H1 (cell line): Measurements from ENCODE around the gene CHST12. TPM values are rescaled to one million over a fixed set of nuclear protein-coding genes. Genes with fewer than 3 reads are reported as not detected.

Source experiments
- BACH1 ChIP-seq: IDR thresholded peaks from 2 replicates; pipeline ENCODE4 v1.6.1; 2012; ENCODE audit warnings: low read length, improper control_type of control experiment
- CTBP2 ChIP-seq: IDR thresholded peaks from 2 replicates; pipeline ENCODE4 v1.7.0; 2011; ENCODE audit warnings: borderline replicate concordance, mild to moderate bottlenecking, moderate library complexity, mixed read lengths, low read length; ENCODE audit not compliant: insufficient read depth, insufficient read length
- KDM1A ChIP-seq: fragments of 200-600, 300-600 bp; sonication (generic); IDR thresholded peaks from 2 replicates; pipeline ENCODE4 v1.7.1; 2016; ENCODE audit warnings: mild to moderate bottlenecking, low read length, borderline replicate concordance
- POLR2A ChIP-seq, 2 experiments: IDR thresholded peaks; 1 replicate in 1 of 2; 2 replicates in 1 of 2; pipeline ENCODE4 v1.6.1; 2011; ENCODE audit warnings: low read depth in 2 of 2, low read length in 2 of 2, mild to moderate bottlenecking in 2 of 2; ENCODE audit errors: control extremely low read depth in 1 of 2
- RBBP5 ChIP-seq: IDR thresholded peaks from 2 replicates; pipeline ENCODE4 v1.7.1; 2012; ENCODE audit warnings: low read depth, mild to moderate bottlenecking, inconsistent platforms, low read length, moderate library complexity, borderline replicate concordance
- TAF1 ChIP-seq: IDR thresholded peaks from 2 replicates; pipeline ENCODE4 v1.6.1; 2011; ENCODE audit warnings: mild to moderate bottlenecking, low read depth, low read length
- polyA plus RNA-seq, 7 experiments: library from polyadenylated mRNA; depleted of rRNA in 3 of 7; stranded (reverse) in 5 of 7; unstranded in 2 of 7; fragments of >200 nt in 5 of 7; fragments of 200-250 nt in 2 of 7; gene quantifications; 1 replicate in 5 of 7; 2 replicates in 1 of 7; 4 replicates in 1 of 7; pipeline versions ENCODE4 v1.2.1 to v1.2.3, GENCODE V29; 2011 to 2013; ENCODE audit warnings: missing spikeins in 2 of 7, mixed read lengths in 2 of 7
- total RNA-seq: library from RNA; stranded (reverse); fragmentation: NEBNext Ultra II Directional; extraction: Animal tissue kit (Norgen Biotek cat#: 25700); gene quantifications from 2 replicates; pipeline ENCODE4 v1.2.1, GENCODE V29; 2021

The CHST12 gene
- total and polyA plus RNA-seq, 2 of the 8 experiments (the other 6 are each of a cell fraction or from before 2014, with no cell fraction given), result 13.4 to 24.1 TPM

- TF ChIP-seq KDM1A (peak; percentile 100), POLR2A (IDR thresholded peaks at IDR 0.05; ENCODE audit: control extremely low read depth in 1 of 2, low read depth in 2 of 2, low read length in 2 of 2) (peak in 1 of 2 experiments; percentile 55; a peak in 2 of 3 replicates), TAF1 (peak; percentile 61; the same call in 1 of the 2 replicates), CTBP2 (no peak), BACH1 (no peak), RBBP5 (peak; percentile 84)
Observed at GRCh38 chr7:2403014-2403717, at the start of gene CHST12 (continued).
